Testis (tissue), 2 donors: ENCODE data around the gene NTM.

Source experiments
- CTCF ChIP-seq, 3 experiments: fragments of 450-650 bp in 2 of 3; fragments of 200-600 bp in 1 of 3; sonication (generic) in 1 of 3; IDR thresholded peaks; one replicate each; pipeline ENCODE4 v1.5.1; 2016 to 2019; ENCODE audit warnings: antibody characterized with exemption in 3 of 3, mild to moderate bottlenecking in 2 of 3, moderate library complexity in 1 of 3
- POLR2A ChIP-seq: fragments of 450-650 bp; IDR thresholded peaks from one replicate; pipeline ENCODE4 v1.6.1; 2017; ENCODE audit warnings: antibody characterized with exemption, mild to moderate bottlenecking, moderate library complexity

- TF ChIP-seq CTCF (IDR thresholded peaks at IDR 0.05) (no peak), POLR2A (no peak)
Observed at GRCh38 chr11:131832079-131832478, 461.7 kb downstream of the NTM start.
